ENCODE measurements around the gene CD248. TPM values are rescaled to one million over a fixed set of nuclear protein-coding genes. Genes with fewer than 3 reads are reported as not detected.

The CD248 gene, protein sequence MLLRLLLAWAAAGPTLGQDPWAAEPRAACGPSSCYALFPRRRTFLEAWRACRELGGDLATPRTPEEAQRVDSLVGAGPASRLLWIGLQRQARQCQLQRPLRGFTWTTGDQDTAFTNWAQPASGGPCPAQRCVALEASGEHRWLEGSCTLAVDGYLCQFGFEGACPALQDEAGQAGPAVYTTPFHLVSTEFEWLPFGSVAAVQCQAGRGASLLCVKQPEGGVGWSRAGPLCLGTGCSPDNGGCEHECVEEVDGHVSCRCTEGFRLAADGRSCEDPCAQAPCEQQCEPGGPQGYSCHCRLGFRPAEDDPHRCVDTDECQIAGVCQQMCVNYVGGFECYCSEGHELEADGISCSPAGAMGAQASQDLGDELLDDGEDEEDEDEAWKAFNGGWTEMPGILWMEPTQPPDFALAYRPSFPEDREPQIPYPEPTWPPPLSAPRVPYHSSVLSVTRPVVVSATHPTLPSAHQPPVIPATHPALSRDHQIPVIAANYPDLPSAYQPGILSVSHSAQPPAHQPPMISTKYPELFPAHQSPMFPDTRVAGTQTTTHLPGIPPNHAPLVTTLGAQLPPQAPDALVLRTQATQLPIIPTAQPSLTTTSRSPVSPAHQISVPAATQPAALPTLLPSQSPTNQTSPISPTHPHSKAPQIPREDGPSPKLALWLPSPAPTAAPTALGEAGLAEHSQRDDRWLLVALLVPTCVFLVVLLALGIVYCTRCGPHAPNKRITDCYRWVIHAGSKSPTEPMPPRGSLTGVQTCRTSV
- total RNA-seq, result 0.22 TPM in 1 of 2 replicates, not detected in the other

DNA sequence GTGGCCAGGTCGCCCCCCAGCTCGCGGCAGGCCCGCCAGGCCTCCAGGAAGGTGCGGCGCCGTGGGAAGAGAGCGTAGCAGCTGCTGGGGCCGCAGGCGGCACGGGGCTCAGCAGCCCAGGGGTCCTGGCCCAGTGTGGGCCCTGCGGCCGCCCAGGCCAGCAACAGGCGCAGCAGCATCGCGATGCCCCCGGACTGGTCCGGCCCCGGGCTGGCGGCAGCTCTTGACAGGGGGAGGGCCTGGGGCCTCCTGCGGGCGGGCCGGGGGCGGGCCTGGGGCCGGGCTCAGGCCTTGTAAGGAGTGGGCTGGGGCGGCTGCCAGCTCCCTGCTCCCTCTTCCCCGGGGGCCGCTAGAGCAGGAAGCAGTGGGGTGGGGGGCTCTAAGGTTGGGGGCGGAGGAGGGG is at the start of gene CD248:
CD248 (minus strand) TSS at position 196 of the 403 bp plus-strand sequence; CDS start at position 179, 17 bp downstream.
- no peak for DNase-seq
- ChIA-PET CTCF (no interaction called here), POLR2A (interaction anchor here (0.6 to 2.3 kb wide), 14 partner anchors 19 to 484 kb away, joined by 3 to 9 read pairs (median 4); partner anchors contain the start of genes RIN1, SF3B2, YIF1A and ZDHHC24)
- peaks cover 1% of the 10 kb centered on the region for H3K36me3 Mint-ChIP-seq (ENCODE audit: low read depth)
- peak within 1 kb of the TSS; percentile 90 for H3K27ac Mint-ChIP-seq
- no peaks in the 10 kb centered on the region for H3K27me3 Mint-ChIP-seq
- no peak for ATAC-seq (ENCODE audit: low read depth)
- intact Hi-C loops (cut with micrococcal nuclease), result no loop called here
- TF ChIP-seq, protein P1, sequence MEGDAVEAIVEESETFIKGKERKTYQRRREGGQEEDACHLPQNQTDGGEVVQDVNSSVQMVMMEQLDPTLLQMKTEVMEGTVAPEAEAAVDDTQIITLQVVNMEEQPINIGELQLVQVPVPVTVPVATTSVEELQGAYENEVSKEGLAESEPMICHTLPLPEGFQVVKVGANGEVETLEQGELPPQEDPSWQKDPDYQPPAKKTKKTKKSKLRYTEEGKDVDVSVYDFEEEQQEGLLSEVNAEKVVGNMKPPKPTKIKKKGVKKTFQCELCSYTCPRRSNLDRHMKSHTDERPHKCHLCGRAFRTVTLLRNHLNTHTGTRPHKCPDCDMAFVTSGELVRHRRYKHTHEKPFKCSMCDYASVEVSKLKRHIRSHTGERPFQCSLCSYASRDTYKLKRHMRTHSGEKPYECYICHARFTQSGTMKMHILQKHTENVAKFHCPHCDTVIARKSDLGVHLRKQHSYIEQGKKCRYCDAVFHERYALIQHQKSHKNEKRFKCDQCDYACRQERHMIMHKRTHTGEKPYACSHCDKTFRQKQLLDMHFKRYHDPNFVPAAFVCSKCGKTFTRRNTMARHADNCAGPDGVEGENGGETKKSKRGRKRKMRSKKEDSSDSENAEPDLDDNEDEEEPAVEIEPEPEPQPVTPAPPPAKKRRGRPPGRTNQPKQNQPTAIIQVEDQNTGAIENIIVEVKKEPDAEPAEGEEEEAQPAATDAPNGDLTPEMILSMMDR (IDR thresholded peaks at IDR 0.05), result no peak
- H3K9me3 Mint-ChIP-seq, result no peaks in the 10 kb centered on the region
- H3K4me3 Mint-ChIP-seq, result peak within 1 kb of the TSS; percentile 74
- H3K4me1 Mint-ChIP-seq, result peaks cover 51% of the 10 kb centered on the region

DNA sequence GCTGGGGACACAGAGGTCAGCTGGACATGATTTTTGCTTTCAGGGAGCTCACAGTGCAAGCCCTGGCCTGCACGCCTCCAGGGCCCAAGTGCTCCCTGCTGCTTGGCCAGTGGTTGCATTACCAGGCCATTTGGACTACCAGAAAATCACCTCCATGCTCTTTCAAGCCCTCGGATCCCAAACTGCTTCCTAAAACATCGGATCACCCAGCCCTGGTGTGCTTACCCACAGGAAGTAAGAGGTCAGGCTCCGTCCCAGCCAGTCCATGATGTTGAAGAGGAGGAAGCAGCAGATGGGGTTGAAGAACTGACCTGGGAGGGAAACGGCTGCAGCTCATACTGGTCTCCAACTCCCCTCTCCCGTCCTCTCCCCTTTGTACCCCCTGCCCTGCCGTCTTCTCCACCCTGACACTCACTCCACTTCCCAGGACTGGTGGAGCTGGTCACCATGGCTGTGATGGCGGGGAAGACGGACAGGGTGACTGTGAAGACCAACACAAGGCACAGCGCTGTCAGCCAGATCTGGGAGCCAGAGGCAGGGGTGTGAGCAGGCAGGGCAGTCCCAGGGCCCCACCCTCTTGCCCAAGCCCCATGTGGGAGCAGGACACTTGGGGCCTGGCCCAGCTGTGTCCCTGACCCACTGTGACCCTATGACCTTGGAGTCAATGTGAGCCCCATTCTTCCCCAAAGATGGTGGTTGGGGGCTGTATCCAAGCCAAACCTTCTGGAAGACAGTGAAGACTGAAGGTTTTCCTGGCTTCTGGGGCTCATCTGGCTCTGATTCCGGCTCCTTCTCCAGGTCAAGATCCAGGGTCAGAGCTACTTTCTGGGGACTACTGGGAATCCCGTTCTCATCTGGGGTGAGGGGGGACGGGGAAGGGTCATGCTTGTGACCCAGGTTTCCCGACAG is 49.1 kb upstream of the CD248 start:
- Mint-ChIP-seq H3K27me3 (no peaks in the 10 kb centered on the region), H3K36me3 (ENCODE audit: low read depth) (peaks cover 4% of the 10 kb centered on the region), H3K4me3 (no peak overlapping the region), H3K9me3 (no peaks in the 10 kb centered on the region), H3K4me1 (peaks cover 8% of the 10 kb centered on the region), H3K27ac (no peak overlapping the region)
- intact Hi-C loops (cut with micrococcal nuclease), result no loop called here
- POLR2A ChIA-PET, result interaction anchor here (0.6 kb wide), 2 partner anchors 12 to 30 kb away, joined by 3 to 7 read pairs; no protein-coding TSS in a partner anchor
- ATAC-seq (ENCODE audit: low read depth), result no peak
- no peak for DNase-seq
- CTCF ChIA-PET, result no interaction called here
- TF ChIP-seq, protein P1 (IDR thresholded peaks at IDR 0.05), result no peak

DNA sequence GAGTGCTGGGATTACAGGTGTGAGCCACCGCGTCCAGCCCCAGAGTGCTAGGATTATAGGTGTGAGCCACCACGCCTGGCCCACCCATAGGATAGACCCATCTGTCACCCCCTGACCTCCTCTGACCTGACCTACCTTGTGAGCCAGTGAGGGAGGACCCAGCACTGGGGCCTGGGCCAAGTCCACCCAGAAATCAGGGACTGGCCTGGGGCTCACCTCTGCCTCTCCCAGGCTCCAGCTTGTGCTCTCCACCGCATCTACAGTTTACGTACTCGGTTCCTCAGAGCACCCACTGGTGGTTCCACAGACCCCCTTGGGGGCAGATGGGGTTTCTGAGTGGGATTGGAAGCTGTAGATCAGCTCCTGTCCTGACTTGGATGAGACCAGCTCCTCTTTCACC is 48.3 kb upstream of the CD248 start:
- intact Hi-C loops (cut with micrococcal nuclease), result no loop called here
- H3K4me3 Mint-ChIP-seq, result no peak overlapping the region
- no peak for ATAC-seq (ENCODE audit: low read depth)
- POLR2A ChIA-PET, result interaction anchor here (0.6 kb wide), 1 partner anchor 11 kb away, joined by 7 read pairs; no protein-coding TSS in a partner anchor
- peaks cover 4% of the 10 kb centered on the region for H3K4me1 Mint-ChIP-seq
- no peak overlapping the region for H3K27ac Mint-ChIP-seq
- DNase-seq, result no peak
- peaks cover 4% of the 10 kb centered on the region for H3K36me3 Mint-ChIP-seq (ENCODE audit: low read depth)
- H3K27me3 Mint-ChIP-seq, result no peaks in the 10 kb centered on the region
- H3K9me3 Mint-ChIP-seq, result no peaks in the 10 kb centered on the region
- TF ChIP-seq, protein P1 (IDR thresholded peaks at IDR 0.05), result no peak
- CTCF ChIA-PET, result no interaction called here

DNA sequence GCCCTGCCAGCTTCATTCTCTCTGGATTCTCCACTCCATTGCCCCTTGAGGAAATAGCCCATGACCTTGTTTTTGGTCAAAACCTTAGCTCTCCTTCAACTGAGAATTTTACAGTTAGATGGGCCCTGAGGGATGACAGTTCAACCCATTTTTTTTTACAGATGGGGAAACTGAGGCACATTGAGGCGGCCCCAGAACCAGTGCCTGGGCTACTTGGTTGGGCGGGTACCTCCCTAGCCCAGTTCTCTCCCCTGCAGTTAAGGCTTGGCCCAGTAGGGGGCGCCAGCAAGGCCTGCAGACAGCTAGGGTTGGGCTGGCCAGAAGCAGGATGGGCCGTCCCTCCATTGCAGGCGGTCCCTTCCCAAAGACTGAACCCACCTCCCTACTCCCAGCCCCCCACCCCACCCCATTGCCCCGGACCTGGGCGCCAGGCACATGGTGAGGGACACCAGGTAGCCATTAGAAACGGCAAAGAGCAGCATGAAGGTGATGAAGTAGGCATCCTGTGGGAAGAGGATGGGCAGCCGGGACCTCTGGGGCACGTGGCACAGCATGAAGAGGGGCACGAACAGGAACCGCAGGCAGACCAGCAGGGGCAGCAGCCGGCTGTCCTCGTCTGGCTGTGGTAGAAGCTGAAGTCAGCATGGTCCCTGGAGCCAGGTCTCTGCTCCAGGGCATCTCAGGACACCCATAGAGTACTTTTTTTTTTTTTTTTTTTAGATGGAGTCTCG is 47.1 kb upstream of the CD248 start:
- ATAC-seq (ENCODE audit: low read depth) (peak; percentile 64), DNase-seq (peak; percentile 45)
- ChIA-PET CTCF (interaction anchor here (0.6 to 2.2 kb wide), 4 partner anchors 22 to 285 kb away, joined by 3 to 10 read pairs (median 4); no protein-coding TSS in a partner anchor), POLR2A (interaction anchor here (0.6 to 2.1 kb wide), 3 partner anchors 8 to 22 kb away, joined by 3 to 8 read pairs (median 4); partner anchors contain the start of gene SLC29A2)
- Mint-ChIP-seq H3K36me3 (ENCODE audit: low read depth) (peaks cover 1% of the 10 kb centered on the region), H3K4me3 (no peak overlapping the region), H3K27me3 (no peaks in the 10 kb centered on the region), H3K9me3 (no peaks in the 10 kb centered on the region), H3K27ac (no peak overlapping the region), H3K4me1 (no peaks in the 10 kb centered on the region)
- TF ChIP-seq, protein P1 (IDR thresholded peaks at IDR 0.05), result no peak
- intact Hi-C loops (cut with micrococcal nuclease), result no loop called here

Measured in activated B cell treated with CpG ODN at 0.5 μM for 24 hours (primary cell).